ENCODE results near the gene SRPK2. TPM values are rescaled to one million over a fixed set of nuclear protein-coding genes. Genes with fewer than 3 reads are reported as not detected.

Gene SRPK2
- polyA plus RNA-seq, 1 of the 3 experiments (the other 2 are of a cell fraction) = 15.4 TPM

- TF ChIP-seq, protein P1, sequence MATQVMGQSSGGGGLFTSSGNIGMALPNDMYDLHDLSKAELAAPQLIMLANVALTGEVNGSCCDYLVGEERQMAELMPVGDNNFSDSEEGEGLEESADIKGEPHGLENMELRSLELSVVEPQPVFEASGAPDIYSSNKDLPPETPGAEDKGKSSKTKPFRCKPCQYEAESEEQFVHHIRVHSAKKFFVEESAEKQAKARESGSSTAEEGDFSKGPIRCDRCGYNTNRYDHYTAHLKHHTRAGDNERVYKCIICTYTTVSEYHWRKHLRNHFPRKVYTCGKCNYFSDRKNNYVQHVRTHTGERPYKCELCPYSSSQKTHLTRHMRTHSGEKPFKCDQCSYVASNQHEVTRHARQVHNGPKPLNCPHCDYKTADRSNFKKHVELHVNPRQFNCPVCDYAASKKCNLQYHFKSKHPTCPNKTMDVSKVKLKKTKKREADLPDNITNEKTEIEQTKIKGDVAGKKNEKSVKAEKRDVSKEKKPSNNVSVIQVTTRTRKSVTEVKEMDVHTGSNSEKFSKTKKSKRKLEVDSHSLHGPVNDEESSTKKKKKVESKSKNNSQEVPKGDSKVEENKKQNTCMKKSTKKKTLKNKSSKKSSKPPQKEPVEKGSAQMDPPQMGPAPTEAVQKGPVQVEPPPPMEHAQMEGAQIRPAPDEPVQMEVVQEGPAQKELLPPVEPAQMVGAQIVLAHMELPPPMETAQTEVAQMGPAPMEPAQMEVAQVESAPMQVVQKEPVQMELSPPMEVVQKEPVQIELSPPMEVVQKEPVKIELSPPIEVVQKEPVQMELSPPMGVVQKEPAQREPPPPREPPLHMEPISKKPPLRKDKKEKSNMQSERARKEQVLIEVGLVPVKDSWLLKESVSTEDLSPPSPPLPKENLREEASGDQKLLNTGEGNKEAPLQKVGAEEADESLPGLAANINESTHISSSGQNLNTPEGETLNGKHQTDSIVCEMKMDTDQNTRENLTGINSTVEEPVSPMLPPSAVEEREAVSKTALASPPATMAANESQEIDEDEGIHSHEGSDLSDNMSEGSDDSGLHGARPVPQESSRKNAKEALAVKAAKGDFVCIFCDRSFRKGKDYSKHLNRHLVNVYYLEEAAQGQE (IDR thresholded peaks at IDR 0.05; ENCODE audit: low read depth, low read length) = no peak
- TF ChIP-seq, protein P2, sequence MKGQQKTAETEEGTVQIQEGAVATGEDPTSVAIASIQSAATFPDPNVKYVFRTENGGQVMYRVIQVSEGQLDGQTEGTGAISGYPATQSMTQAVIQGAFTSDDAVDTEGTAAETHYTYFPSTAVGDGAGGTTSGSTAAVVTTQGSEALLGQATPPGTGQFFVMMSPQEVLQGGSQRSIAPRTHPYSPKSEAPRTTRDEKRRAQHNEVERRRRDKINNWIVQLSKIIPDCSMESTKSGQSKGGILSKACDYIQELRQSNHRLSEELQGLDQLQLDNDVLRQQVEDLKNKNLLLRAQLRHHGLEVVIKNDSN (IDR thresholded peaks at IDR 0.05; ENCODE audit: borderline replicate concordance, low read depth) = no peak
- TF ChIP-seq SMC3 (IDR thresholded peaks at IDR 0.05; ENCODE audit: low read depth, low read length) (no peak), NRF1 (IDR thresholded peaks at IDR 0.05; ENCODE audit: low read depth, low read length) (no peak), YY1 (IDR thresholded peaks at IDR 0.05; ENCODE audit: low read depth) (no peak), JUND (IDR thresholded peaks at IDR 0.05) (no peak)
Observed at GRCh38 chr7:105278973-105279687, 109.6 kb downstream of the SRPK2 start (continued).

DNA sequence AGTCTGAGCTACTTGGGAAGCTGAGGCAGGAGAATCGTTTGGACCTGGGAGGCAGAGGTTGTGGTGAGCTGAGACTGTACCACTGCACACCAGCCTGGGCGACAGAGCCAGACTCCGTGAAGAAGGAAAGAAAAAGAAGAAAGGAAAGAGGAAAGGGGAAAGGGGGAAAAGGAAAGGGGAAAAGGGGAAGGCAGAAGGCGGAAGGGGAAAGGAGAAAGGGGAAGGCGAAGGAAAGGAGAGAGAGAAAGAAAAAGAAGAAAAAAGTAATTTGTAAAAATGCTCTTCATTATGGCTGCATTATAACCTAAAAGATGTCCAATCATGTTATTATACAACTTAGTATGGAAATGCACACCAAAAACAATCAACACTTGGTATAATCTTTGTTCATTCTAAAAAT, 110.2 kb downstream of the SRPK2 start:
- no peak for DNase-seq
- H4K20me1 ChIP-seq (ENCODE audit: insufficient read depth) = peaks cover 59% of the 10 kb centered on the region
- no peak overlapping the region for H3K4me2 ChIP-seq
- TF ChIP-seq YY1 (IDR thresholded peaks at IDR 0.05; ENCODE audit: low read depth) (no peak), MAX (IDR thresholded peaks at IDR 0.05; ENCODE audit: low read depth) (no peak), CHD2 (IDR thresholded peaks at IDR 0.05; ENCODE audit: low read length, partially characterized antibody) (no peak), FOXM1 (IDR thresholded peaks at IDR 0.05; ENCODE audit: low read depth) (no peak), SMC3 (IDR thresholded peaks at IDR 0.05; ENCODE audit: low read depth, low read length) (no peak), GATA2 (CRISPR knock-in tag; IDR thresholded peaks at IDR 0.05) (no peak), JUND (IDR thresholded peaks at IDR 0.05) (no peak), RAD21 (IDR thresholded peaks at IDR 0.05; ENCODE audit: low read length) (no peak), TAF1 (IDR thresholded peaks at IDR 0.05; ENCODE audit: borderline replicate concordance, low read depth, low read length) (no peak)
- TF ChIP-seq, protein P3, sequence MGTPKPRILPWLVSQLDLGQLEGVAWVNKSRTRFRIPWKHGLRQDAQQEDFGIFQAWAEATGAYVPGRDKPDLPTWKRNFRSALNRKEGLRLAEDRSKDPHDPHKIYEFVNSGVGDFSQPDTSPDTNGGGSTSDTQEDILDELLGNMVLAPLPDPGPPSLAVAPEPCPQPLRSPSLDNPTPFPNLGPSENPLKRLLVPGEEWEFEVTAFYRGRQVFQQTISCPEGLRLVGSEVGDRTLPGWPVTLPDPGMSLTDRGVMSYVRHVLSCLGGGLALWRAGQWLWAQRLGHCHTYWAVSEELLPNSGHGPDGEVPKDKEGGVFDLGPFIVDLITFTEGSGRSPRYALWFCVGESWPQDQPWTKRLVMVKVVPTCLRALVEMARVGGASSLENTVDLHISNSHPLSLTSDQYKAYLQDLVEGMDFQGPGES (IDR thresholded peaks at IDR 0.05; ENCODE audit: low read depth, low read length) = no peak
- TF ChIP-seq, protein P4, sequence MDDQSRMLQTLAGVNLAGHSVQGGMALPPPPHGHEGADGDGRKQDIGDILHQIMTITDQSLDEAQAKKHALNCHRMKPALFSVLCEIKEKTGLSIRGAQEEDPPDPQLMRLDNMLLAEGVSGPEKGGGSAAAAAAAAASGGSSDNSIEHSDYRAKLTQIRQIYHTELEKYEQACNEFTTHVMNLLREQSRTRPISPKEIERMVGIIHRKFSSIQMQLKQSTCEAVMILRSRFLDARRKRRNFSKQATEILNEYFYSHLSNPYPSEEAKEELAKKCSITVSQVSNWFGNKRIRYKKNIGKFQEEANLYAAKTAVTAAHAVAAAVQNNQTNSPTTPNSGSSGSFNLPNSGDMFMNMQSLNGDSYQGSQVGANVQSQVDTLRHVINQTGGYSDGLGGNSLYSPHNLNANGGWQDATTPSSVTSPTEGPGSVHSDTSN (IDR thresholded peaks at IDR 0.05) = no peak
- WGBS (ENCODE audit: low lambda C conversion rate) = 92% methylated on average over 5 of the region's 5 CpGs
- H3K27ac ChIP-seq (ENCODE audit: low read depth in 2 of 2, low read length in 1 of 2) = no peak overlapping the region
- H3K36me3 ChIP-seq (replicated peaks in 1 of 2; ENCODE audit: control insufficient read depth in 1 of 2, insufficient read depth in 2 of 2, low read length in 1 of 2) = no peaks in the 10 kb centered on the region
- no peaks in the 10 kb centered on the region for H3K9me2 ChIP-seq
- POLR2A ChIA-PET = no interaction called here
- no peak overlapping the region for H3K4me3 ChIP-seq (ENCODE audit: low read depth in 2 of 2, low read length in 1 of 2)
- H3K27me3 ChIP-seq (ENCODE audit: insufficient read depth) = no peaks in the 10 kb centered on the region
- H3K4me1 ChIP-seq (ENCODE audit: control insufficient read depth in 1 of 2, insufficient read depth in 2 of 2, low read depth in 1 of 2, low read length in 1 of 2) = peaks cover 0 to 6% of the 10 kb centered on the region in 2 experiments; a peak in 2 of 4 replicates
- H3F3A ChIP-seq (replicated peaks; ENCODE audit: insufficient read depth) = no peaks in the 10 kb centered on the region
- no peaks in the 10 kb centered on the region for H3K9me3 ChIP-seq
- H3K79me2 ChIP-seq (ENCODE audit: insufficient read depth) = peaks cover 83% of the 10 kb centered on the region
- H3K9ac ChIP-seq = no peak overlapping the region
- no peak overlapping the region for H2AFZ ChIP-seq (ENCODE audit: low read depth)
- CTCF ChIA-PET = interaction anchor here (1.5 kb wide), 1 partner anchor 11 kb away, joined by 4 read pairs; no protein-coding TSS in a partner anchor

Measured in SK-N-SH (cell line).